GM10248 (cell line): ENCODE results near the gene RPA1.

Source experiments
- CTCF ChIA-PET: fragments of 300-600 bp; sonication (Branson Sonifier 250); formaldehyde crosslinking; extraction: SDS; loops from one replicate; lab custom pipeline; 2021; ENCODE audit warnings: antibody characterized with exemption; lab: Yijun Ruan, JAX
- POLR2A ChIA-PET: fragments of 350-650 bp; sonication (Branson Sonifier 250); formaldehyde crosslinking; extraction: SDS; loops from one replicate; lab custom pipeline; 2020; ENCODE audit warnings: antibody characterized with exemption; lab: Yijun Ruan, JAX
- DNase-seq: peaks from one replicate; pipeline ENCODE4 v3.0.0; 2012; ENCODE audit errors: extremely low spot score
- CTCF ChIP-seq: IDR thresholded peaks from 2 replicates; pipeline ENCODE4 v1.5.1; 2012; ENCODE audit warnings: mild to moderate bottlenecking, low read depth; ENCODE audit errors: extremely low read depth, missing control alignments, control extremely low read depth

The RPA1 gene

GRCh38 chr17:1829592-1830257 lies at the start of gene RPA1, which contains the start of gene SMYD4:
TSS of gene RPA1 (plus strand) at chr17:1830005. CDS start at chr17:1830094, 89 bp downstream.
TSS of gene SMYD4 (minus strand) at chr17:1829902. CDS start at chr17:1827994, 1,908 bp downstream.
- ChIA-PET POLR2A (interaction anchor here (1.0 kb wide), 1 partner anchor 113 kb away, joined by 3 read pairs; no protein-coding TSS in a partner anchor), CTCF (interaction anchor here (0.9 kb wide), 1 partner anchor 255 kb away, joined by 4 read pairs; no protein-coding TSS in a partner anchor)
- DNase-seq: peak; percentile 97
- TF ChIP-seq CTCF: no peak

- no peak for DNase-seq
- no peak for TF ChIP-seq CTCF
- ChIA-PET CTCF (interaction anchor here (1.0 to 3.9 kb wide), 8 partner anchors 8 to 65 kb away, joined by 3 to 40 read pairs (median 6); no protein-coding TSS in a partner anchor), POLR2A (interaction anchor here (1.4 kb wide), 1 partner anchor 9 kb away, joined by 3 read pairs; no protein-coding TSS in a partner anchor)
These were observed 47.6 kb upstream of the RPA1 start for GRCh38 chr17:1782171-1782567.

GRCh38 chr17:1783271-1783670 lies 46.5 kb upstream of the RPA1 start:
- ChIA-PET CTCF (interaction anchor here (1.0 to 3.9 kb wide), 14 partner anchors 9 to 137 kb away, joined by 3 to 40 read pairs (median 7); no protein-coding TSS in a partner anchor), POLR2A (interaction anchor here (0.6 to 1.4 kb wide), 4 partner anchors 10 to 67 kb away, joined by 3 to 7 read pairs (median 3); no protein-coding TSS in a partner anchor)

GRCh38 chr17:1783834-1784611 lies 45.8 kb upstream of the RPA1 start:
- ChIA-PET CTCF (interaction anchor here (0.9 to 3.9 kb wide), 15 partner anchors 9 to 138 kb away, joined by 3 to 40 read pairs (median 7); no protein-coding TSS in a partner anchor), POLR2A (interaction anchor here (0.5 to 1.4 kb wide), 4 partner anchors 13 to 67 kb away, joined by 3 to 7 read pairs (median 4); no protein-coding TSS in a partner anchor)
- DNase-seq: peak; percentile 53
- peak; percentile 35 for TF ChIP-seq CTCF

More at GRCh38 chr17:1783271-1783670, 46.5 kb upstream of the RPA1 start:
- TF ChIP-seq CTCF: no peak
- no peak for DNase-seq

- CTCF ChIA-PET: interaction anchor here (1.3 to 1.4 kb wide), 2 partner anchors 48 to 57 kb away, joined by 3 to 4 read pairs; no protein-coding TSS in a partner anchor
- DNase-seq: no peak
- POLR2A ChIA-PET: no interaction called here
- no peak for TF ChIP-seq CTCF
These were observed 43.9 kb upstream of the RPA1 start for GRCh38 chr17:1785930-1786329.

- ChIA-PET POLR2A (no interaction called here), CTCF (interaction anchor here (1.3 to 1.4 kb wide), 2 partner anchors 47 to 56 kb away, joined by 3 to 4 read pairs; no protein-coding TSS in a partner anchor)
- DNase-seq: no peak
- no peak for TF ChIP-seq CTCF
These were observed 43.1 kb upstream of the RPA1 start for GRCh38 chr17:1786708-1787107.
